8988T (cell line): ENCODE data around the gene CA12.
"Not testable (repeated sequence)": the region's sequence is repeated elsewhere in the genome, so short reads cannot be mapped to it uniquely, and the experiment has no call there.

Experiments
- DNase-seq: peaks from one replicate; pipeline ENCODE4 v3.0.0; 2011

Gene CA12

DNA sequence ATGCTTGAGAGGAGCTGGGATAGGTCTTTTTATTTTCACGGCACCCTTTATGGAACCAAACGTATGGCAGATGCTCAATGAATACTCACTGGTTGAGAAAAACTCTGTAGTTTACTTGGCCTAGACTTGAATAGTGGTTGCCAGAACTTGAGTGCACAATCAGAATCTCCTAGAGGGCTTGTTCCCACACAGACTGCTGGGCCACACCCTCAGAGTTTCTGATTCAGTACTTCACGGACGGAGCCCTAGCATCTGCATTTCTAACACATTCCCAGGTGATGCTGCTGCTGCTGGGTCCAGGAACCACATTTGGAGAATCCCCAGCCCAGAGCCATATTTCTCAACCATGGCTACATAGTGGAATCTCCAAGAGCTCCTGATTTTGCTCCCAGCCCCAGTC is 24.6 kb downstream of the CA12 start:
- no peak for DNase-seq

DNA sequence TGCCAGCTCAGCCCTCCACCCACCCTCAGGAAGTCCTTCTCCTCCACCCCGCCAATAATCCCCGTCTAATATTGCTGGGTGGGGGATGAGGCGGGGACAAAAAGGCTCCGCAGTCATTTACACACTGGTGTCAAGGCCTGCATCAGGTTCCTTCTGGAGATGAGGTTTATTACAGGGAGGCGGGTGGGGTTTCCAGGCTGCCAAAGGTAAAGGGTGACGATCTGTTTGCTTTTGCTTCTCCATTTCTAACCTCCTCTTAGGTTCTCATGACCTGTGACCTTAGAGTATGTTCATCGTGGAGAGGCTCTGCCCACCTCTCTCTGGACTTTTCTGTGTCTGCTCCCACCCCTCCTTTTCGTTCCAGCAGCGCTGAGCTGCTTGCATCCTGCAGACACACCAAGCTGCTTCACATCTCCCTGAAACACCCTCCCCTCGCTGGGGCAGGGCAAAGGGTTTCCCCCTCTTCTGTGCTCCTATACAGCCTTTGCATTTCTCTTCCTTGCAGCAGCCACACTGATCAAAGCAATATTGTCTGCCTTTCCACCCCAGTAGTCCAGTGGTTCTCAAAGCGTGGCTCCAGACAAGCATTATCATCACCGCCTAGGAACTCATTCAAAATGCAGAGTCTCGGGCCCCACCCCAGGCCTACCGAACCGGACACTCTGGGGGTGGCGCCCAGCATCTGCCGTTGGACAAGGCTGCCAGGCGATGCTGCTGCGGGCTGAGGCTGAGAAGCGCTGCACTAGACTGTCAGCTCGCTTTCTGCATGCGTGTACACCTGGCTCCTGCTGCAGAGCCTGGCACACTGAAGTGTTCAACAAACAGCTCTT is 26.6 kb downstream of the CA12 start:
- DNase-seq = no peak

DNA sequence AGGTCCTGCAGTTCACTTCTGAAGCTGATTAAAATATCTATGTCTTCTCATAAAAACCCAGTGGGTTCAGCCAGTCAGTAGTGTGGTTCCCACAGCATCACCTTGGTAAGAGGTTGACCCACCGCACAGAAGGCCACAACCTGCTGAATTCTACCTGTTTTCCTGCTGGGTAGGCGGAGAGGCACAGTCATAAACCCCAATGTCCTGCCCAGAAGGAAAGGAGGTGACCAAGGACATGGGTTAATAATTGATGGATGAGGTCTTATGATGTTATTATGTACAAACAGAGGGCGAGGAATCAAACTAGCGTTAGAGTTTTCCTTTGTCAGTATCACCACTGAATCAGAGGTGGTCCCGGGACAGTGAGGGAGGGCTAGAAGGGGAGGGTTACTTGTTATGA is 27.8 kb downstream of the CA12 start:
- no peak for DNase-seq

DNA sequence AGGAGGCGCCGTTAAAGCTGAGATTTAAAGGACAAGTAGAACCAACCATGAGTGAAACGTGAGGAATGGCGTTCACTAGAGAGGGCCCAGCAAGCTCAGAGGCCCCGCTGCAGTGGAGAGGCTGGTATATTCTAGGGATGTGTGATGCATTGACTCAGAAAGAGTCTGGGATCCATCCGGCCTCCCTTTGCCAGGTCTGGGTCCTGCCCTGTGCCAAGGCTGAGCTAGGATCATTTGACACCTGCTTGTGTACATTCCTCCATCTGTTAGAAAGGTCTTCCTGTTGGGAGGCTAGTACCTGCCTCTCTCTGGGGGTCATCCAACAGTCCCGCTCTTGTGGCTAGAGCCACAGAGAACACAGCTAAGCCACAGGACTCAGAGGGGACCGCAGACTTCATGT is 28.4 kb downstream of the CA12 start:
- no peak for DNase-seq

DNA sequence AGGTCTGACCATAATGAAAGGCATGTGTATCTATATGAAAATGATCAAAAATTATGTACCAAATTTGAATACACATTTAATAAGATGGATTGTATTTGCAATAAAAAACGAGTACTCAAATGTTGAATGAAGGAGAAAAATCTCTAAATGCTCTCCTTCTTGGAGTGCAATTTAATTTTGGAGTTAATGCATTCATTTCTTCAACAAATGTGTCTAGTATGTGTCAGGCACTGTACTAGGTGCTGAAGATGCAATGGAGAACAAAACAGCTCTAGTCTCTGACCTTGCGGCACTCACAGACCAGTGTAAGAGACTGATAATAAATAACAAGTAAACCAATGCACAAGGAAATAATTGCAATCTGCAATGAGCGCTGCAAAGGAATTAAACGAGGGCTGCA is 28.8 kb downstream of the CA12 start:
- DNase-seq = no peak

DNA sequence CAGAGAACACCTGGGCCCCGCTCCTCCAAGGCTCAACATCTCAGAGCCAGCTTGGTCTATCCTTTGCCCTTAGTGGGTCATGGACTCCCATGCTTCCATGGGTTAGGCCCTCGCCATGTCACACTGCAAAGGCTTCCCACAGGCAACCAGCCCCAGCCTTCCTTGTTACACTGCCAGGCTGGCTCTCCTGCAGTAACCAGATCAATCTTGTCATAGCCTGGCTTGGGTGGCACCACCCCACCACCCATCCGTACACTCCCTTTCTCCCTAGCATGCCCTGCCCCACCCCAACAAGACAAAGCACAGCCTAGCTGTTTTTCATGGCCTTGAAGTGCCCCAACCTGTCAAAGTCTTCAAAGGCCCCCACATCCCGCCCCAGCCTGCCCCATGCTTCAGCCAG is 30.5 kb downstream of the CA12 start:
- DNase-seq = no peak

DNA sequence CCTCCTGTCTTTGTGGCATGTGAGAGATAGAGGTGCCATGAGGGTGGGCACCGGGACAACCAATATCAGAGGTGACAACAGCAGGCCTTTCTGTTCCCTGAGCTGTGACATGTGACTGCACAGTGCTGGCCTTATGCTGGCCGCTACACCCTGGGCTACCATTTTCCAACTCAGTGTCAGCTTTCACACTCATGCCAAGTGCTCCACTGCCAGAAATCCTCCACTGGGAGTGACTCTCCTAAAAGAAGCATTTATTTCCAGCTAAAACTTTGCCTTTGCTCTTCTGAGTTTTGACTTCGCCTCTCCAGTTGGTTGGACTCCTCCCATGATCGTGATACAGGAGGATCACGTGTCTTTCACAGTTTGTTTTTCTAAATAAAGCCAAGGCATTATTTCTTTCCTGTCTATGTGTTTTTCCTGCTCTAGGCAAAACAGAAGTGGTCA is 31.4 kb downstream of the CA12 start:
- no peak for DNase-seq

DNA sequence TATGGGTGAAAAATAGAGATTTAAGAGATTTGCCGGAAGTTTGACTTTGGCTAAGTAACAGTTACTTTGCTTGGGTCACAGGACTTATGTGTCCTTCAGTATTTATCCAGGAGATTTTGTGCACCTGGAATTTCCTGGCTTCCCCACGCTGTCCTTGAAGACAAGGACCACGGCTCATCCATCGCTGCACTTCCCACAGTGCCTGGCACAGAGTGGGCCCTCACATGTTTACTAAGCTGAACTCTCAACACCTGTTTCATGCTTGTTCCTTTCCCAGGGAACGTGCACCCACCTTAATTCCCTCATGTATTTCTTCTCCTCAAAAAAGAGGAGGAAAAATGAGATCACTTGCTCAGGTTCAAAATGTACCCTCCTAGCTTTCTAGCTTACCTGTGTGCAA is 32.0 kb downstream of the CA12 start:
- no peak for DNase-seq

DNA sequence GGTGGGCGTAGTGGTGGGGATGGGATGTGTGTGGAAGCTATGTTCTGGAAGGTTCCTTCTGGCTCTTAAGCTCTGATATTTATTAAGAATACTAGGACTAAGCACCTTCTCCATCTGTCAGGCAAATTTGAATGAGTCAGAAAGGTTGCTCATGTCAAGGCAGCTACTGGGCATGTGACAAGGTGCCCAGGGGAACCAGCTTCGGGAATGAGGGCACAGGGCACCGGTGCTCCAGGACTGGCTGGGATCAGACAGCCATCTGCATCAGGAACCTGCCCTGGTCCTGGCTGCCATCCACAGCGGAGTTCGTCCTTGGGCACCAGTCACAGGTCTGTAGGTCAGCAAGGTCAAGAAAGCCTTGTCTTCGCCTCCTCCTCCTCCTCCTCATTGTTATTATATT is 32.5 kb downstream of the CA12 start:
- no peak for DNase-seq

DNA sequence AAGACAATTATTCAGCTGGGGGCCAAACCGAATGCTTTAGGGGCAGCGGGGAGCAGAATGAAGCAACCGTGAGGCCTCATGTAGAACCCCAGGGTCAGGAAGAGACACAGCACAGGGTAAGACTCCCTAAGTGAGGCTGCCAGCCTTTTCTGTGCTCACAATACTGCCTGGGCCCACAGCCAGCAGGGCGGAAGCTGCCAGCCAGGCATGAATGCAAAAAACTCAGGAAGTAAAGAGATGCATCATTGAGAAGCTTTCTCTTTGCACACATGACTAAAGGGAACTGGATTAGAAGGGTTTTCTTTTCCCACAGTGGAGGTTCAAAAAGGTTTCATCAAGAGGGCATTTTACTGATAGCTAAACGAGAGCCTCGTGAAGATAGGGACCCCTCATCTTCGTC is 33.3 kb downstream of the CA12 start:
- DNase-seq = peak; percentile 24

DNA sequence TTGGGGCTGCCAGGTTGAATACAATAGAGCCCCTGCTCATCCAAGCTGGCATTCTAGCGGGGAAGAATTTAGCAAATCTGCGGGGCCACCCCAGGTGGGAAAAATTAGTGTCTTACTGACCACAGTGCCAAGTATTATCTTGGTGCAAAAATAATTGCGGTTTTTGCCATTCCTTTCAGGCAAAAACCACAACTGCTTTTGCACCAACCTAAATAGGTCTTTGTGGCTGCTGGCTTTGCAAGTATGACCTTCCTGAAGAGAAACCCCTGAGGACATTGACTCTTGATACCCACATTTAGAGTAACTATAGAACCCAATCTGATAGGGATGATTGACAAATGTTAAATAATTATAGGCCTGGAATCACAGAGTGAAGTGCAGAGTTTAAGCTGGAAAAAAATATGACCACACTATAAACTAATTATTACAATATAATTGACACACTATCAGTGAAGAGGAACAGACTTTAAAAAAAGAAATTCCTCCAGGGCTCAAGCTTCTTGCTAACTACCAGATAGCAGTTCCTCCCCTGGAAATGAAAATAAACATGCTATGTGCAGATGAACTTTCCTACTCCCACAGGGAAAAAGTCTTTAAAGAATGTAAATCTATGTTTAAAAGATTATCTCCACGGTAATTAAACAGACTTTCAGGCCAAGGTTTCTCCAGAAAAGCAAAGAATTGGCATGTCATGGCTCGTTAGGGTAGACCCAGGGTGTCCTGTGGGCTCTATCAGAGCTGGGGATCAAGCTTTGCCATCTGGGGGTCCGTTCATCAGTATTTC is 34.4 kb downstream of the CA12 start:
- DNase-seq = no peak

DNA sequence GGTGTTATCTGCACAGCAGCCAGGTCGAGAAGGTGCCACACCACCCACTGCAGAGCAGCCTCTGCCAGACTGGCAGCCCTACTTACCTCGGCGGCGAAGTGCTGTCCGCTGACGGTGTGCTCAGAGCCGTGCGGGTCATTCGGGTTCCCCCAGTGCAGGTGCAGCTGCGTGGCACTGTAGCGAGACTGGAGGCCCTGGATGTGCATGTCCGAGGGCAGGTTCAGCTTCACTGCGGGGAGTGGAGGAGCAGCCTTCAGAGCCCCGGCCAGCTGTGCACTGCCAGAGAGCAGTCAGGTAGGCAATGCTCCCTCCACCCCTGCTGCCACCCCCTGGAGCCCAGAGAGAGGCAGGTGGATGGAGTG is 36.3 kb downstream of the CA12 start:
- no peak for DNase-seq

DNA sequence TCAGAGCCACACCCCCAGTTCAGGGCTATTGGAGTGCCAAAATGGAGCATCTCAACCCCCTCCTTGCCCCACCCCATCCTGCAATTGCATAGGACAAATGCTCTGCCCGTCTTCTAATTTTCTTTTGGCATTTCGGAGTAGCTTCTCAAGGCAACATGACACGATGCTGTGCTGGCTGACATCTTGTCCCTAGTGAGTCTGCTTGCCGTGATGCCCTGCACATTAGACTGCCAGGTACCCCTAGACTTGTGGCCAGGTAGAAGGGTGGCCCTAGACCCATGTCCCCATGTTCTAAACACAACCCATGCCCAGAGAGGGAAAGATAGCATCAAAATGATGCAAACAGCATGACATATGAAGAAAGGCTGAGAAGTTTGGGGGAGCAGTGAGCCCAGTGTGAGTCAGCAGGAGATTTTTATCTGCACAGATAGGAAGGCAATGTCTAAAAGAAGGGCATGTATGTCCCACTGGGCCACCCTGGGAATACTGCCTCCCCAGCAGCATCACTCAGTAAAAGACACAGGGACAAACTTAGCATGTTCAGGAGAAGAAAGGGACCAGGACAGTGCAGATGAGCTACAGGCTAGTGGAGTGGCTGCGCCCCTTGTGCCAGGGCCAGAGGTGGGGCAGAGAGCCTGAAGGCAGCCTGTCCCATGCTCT is 36.8 kb downstream of the CA12 start:
- no peak for DNase-seq

DNA sequence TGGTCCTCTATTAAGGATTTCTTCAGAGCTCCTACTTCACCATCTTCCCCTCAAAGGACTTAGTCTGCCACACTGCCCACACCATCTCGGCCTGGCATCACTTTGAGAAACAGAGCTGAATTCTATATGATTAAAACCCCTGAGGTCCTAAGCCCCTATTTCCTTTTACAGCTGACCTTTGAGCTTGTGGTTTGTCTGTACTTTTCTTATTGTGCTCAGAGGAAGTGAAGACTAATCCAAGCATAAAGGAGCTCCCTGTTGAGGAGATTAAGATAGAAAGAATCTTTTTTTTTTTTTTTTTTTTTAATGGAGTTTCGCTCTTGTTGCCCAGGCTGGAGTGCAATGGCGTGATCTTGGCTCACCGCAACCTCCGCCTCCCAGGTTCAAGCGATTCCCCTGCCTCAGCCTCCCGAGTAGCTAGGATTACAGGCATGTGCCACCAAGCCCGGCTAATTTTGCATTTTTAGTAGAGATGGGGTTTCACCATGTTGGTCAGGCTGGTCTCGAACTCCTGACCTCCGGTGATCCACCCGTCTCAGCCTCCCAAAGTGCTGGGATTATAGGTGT is 38.6 kb downstream of the CA12 start:
- not testable (repeated sequence) for DNase-seq

DNA sequence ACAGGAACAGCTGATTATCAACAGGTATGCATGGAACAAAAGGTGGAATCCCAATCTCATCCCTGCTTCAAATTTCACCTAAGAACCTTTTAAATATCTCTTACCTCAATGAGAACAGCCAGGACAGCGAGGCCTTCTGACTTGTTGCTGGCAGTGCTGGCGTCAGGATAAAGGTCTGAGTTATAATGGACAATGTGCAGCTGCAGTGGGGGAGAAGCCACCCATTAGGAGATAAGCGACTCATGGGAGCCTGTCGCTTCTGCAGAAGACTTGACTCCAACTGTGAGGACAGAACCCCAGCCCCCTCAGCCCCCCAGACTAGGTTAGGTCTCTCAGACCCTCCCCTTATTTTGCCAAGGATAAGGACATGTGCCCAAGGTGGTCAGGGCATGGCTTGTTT is 39.7 kb downstream of the CA12 start:
- DNase-seq = no peak

DNA sequence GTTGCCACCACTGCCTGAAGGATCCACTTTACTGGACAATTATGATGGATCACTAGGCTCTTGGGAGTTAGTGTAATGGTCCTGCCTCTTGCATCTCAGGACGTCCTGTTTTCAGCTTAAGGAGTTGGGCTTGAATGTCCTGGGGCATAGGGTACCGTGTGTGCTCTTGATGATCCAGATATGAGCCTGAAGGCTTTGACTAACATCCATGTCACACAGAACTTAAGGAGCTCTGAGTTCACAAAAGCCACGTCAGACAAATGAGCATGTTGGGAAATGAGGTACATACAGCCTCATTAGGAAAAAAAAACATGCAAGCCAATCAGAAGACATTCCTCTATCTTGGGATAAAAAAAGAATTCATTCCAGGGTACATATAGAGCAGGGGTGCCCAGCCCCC is 40.8 kb downstream of the CA12 start:
- DNase-seq = no peak

DNA sequence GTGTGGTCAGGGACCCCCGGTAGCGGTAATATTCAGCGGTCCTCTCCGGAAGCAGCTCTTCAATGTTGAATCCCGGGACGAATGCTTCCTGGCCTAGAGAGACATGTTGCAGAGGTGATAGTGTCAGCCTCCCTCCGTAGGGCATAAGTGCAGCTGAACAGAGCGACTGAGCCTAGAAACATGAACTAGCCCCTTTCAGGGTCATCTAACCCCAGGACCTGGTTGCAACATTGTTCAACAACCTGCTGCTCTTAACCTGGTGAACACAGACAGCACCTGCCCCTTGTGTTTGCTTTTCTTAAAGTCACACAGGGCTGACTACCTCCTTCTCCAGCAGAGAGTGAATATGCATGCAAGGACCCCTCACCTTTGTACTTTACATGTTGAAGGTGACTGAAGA is 41.3 kb downstream of the CA12 start:
- no peak for DNase-seq

DNA sequence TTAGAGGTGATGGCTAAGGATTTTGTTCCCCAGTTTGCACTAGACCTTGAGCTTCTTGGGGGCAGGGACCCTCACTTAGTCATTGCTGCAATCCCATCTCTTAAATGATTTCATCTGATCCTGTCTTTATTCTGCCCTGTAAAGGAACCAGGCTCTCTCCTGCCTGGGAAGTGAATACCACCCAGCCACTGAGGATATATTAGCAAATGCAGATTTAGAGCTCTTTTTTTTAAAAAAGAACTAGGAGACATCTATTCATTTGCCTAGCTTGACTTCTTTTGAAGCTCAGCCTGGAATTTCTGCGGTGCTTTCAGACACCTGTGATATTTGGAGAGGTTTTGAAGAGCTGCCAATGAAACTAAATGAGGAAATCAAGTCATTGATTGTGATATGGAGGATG is 41.8 kb downstream of the CA12 start:
- no peak for DNase-seq

DNA sequence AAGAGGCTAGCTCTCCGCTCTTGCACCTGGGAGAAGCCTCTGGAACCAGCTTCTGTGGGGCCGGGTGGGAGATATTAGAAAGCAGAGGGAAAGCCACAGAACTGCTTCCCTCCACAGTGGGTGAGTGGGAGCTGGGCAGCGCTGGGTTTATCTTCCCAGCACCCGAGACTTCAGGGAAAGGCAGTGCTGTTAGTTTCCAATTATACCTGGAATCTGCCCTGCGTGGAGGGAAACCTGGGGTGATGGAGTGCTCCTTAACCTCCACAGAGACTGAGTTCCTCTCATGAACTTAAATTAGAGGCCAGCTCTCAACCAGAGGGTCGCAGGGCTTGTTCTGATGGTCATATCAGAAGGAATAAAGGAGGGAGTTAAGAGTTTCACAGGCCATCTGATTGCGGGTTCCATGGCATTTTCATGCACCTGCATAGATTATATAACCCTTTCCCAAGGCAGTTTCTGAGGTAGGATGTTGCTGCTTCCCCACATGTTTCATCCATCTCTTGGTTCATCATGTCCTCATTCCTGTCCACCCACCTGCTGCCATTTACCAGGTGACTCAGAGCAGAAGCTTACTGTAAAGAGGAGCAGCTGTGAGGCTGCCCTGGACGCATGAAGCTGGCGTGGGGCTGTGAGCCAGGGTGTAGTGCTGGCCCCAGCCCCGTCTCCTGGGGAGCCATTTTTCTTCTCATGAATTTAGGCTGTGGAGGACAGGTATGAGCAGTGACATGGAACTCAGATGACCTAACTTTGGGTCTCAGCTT is 42.5 kb downstream of the CA12 start:
- DNase-seq = no peak

DNA sequence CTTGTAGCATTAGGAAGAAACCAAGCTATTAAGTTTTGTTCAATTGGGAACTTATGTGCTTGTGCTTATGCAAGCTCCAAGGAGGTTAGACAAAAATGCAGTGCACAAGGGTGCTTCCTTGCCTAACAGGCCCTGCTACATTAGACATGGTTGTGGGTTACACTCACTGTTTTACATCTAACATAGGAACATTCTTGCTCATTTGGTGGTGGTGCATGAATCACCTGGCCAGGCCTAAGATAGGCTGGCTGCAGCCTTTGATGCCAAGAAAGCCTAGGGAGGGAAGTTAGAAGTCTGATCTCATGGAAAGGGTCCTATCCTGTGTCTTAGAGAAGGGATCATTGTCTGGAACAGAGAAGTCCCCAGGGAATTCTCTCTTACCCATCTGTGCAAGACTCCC is 43.5 kb downstream of the CA12 start:
- no peak for DNase-seq

DNA sequence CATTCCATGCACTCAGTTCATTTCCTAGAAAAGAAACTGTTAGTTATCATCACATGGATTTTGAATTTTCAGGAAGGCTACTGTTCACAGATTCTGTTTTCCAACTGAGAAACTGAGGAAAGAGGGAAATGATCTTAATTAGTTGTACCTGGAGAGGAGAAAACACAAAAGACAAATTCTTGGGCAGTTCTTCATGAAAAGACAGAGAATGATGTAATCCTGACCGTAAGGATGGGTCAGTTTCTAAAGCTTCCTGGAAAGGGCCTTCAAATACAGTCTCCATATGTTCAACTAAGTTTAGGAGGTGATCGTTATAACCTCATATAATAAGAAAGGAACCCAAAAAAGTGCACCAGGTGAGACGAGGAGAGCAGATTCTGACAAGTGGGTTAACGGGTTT is 44.6 kb downstream of the CA12 start:
- no peak for DNase-seq

DNA sequence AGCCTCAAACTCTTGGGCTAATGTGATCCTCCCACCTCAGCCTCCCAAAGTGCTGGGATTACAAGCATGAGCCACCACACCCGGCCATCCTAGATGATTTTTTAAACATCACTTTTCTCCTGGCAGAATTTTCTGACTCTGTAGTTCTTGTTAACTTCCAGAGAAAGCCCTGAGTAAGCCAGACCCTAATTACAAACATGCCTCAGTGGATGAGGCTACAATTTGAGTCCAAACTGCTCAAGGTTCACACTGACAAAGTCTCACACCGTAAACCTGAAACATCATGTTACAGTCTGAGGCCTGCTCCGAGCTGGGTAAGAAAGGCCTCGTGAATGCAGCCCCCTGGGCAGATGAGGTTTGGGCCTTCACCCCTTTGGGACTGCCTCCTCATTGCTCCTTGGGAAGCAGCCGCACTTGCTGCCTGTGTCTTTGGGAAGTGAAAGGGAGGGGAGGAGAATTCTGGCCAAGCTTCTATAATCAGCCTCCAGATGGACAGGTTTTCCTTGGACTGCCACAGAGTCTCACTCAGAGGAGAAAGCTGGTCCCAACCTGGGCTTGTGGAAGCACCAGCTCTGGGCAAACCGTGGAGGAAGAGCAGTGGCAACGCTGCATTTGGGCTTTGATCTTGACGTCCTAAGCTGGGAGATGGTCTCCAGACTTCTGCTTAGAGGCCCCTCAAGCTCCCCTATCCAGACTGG is 46.0 kb downstream of the CA12 start:
- no peak for DNase-seq
